GM12878 (cell line): ENCODE measurements around the gene ANK3. TPM values are rescaled to one million over a fixed set of nuclear protein-coding genes. Genes with fewer than 3 reads are reported as not detected.
A peak's percentile ranks its signal among the peaks of the same experiment; 100 is the strongest.

Source experiments
- ATAC-seq: fragments of 200-7000 bp; cut with Tn5 transposase; 3 replicates; pipeline ENCODE4 v1.9.1; 2020; ENCODE audit warnings: mild to moderate bottlenecking, moderate library complexity
- BruUV-seq: library from RNA; stranded (reverse); fragments of 400-500 nt; replicated peaks from 2 replicates; lab custom pipeline; 2021; lab: Mats Ljungman, UMichigan
- CTCF ChIA-PET: fragments of 300-600 bp; sonication (Branson Sonifier 250); formaldehyde crosslinking; extraction: SDS; loops from one replicate; lab custom pipeline; 2021; ENCODE audit warnings: inconsistent platforms; lab: Yijun Ruan, JAX
- POLR2A ChIA-PET: fragments of 350-600 bp; formaldehyde crosslinking; extraction: SDS; loops from one replicate; lab custom pipeline; 2021; ENCODE audit warnings: inconsistent platforms; lab: Charles Lee
- RAD21 ChIA-PET: fragments of 300-600 bp; sonication (Branson Sonifier 250); formaldehyde crosslinking; loops from one replicate; lab custom pipeline; 2023; ENCODE audit warnings: antibody characterized with exemption; ENCODE audit not compliant: unreplicated experiment; lab: Charles Lee
- SMC1A ChIA-PET: fragments of 300-600 bp; sonication (Branson Sonifier 250); formaldehyde crosslinking; loops from one replicate; lab custom pipeline; 2023; ENCODE audit not compliant: unreplicated experiment, uncharacterized antibody; lab: Charles Lee
- DNase-seq: peaks from one replicate; pipeline ENCODE4 v3.0.0-alpha.2; 2011; ENCODE audit warnings: low read depth, low spot score
- FAIRE-seq: peaks from 3 replicates; lab custom pipeline; 2011; peaks lifted over from hg19 to GRCh38; lab: Jason Lieb, UNC
- H2AFZ ChIP-seq: 2 replicates; pipeline ENCODE4 v1.6.0; 2011; ENCODE audit warnings: low read depth, low read length, control low read depth; ENCODE audit not compliant: control insufficient read depth
- H3K27ac ChIP-seq: 2 replicates; pipeline ENCODE4 v1.5.1; 2011; ENCODE audit warnings: control low read depth; ENCODE audit not compliant: control insufficient read depth, insufficient read depth
- H3K27me3 ChIP-seq, 2 experiments: replicated peaks in 1 of 2; 2 replicates each; pipeline versions ENCODE4 v1.6.0 to v1.6.1; 2011; ENCODE audit warnings: low read length in 1 of 2; ENCODE audit not compliant: control insufficient read depth in 2 of 2, insufficient read depth in 2 of 2
- H3K36me3 ChIP-seq, 2 experiments: 2 replicates each; pipeline ENCODE4 v1.5.1; 2011; ENCODE audit warnings: low read length in 1 of 2; ENCODE audit not compliant: control insufficient read depth in 2 of 2, insufficient read depth in 2 of 2
- H3K4me1 ChIP-seq: 2 replicates; pipeline ENCODE4 v1.6.1; 2011; ENCODE audit warnings: mild to moderate bottlenecking, low read length, moderate library complexity, mixed read lengths; ENCODE audit not compliant: control insufficient read depth, insufficient read depth
- H3K4me2 ChIP-seq: 2 replicates; pipeline ENCODE4 v1.6.0; 2011; ENCODE audit warnings: control low read depth; ENCODE audit not compliant: control insufficient read depth, insufficient read depth
- H3K4me3 ChIP-seq: fragments of 200-600 bp; sonication (generic); 2 replicates; pipeline ENCODE4 v1.5.1; 2016
- H3K79me2 ChIP-seq: 2 replicates; pipeline ENCODE4 v1.6.0; 2011; ENCODE audit warnings: low read length; ENCODE audit not compliant: control insufficient read depth, insufficient read depth
- H3K9ac ChIP-seq: 2 replicates; pipeline ENCODE4 v1.8.0; 2011; ENCODE audit warnings: low read length, control low read depth, mixed read lengths; ENCODE audit not compliant: control insufficient read depth, insufficient read depth
- H3K9me3 ChIP-seq: replicated peaks from 3 replicates; pipeline ENCODE4 v1.5.1; 2011; ENCODE audit warnings: mild to moderate bottlenecking, low read length; ENCODE audit not compliant: control insufficient read depth, insufficient read depth
- H4K20me1 ChIP-seq: 2 replicates; pipeline ENCODE4 v1.6.0; 2011; ENCODE audit not compliant: control insufficient read depth, insufficient read depth
- ATF7 ChIP-seq: fragments of 450-650 bp; IDR thresholded peaks from 2 replicates; pipeline ENCODE4 v1.6.1; 2016; ENCODE audit warnings: low read depth, mild to moderate bottlenecking
- CBX5 ChIP-seq: sonication (generic); IDR thresholded peaks from 2 replicates; pipeline ENCODE4 v1.6.1; 2016; ENCODE audit warnings: low read depth, moderate library complexity, mild to moderate bottlenecking, inconsistent platforms
- HSF1 ChIP-seq: fragments of 150-350 bp; IDR thresholded peaks from 2 replicates; pipeline ENCODE4 v1.6.1; 2014; ENCODE audit warnings: mild to moderate bottlenecking, low read depth, low read length
- IKZF1 ChIP-seq: fragments of 450-650 bp; conservative IDR thresholded peaks from 2 replicates; pipeline ENCODE4 v1.6.1; 2017; ENCODE audit warnings: antibody characterized with exemption, mild to moderate bottlenecking
- IKZF2 ChIP-seq, 2 experiments: fragments of 450-650 bp; IDR thresholded peaks; 2 replicates each; pipeline ENCODE4 v1.6.1; 2017; ENCODE audit warnings: mild to moderate bottlenecking in 2 of 2, moderate library complexity in 2 of 2
- IRF4 ChIP-seq: IDR thresholded peaks from 2 replicates; pipeline ENCODE4 v1.6.1; 2011; ENCODE audit warnings: low read depth, low read length
- MTA2 ChIP-seq: fragments of 450-650 bp; IDR thresholded peaks from 2 replicates; pipeline ENCODE4 v1.6.1; 2016; ENCODE audit warnings: low read depth, mild to moderate bottlenecking, moderate library complexity
- PKNOX1 ChIP-seq: fragments of 450-650 bp; IDR thresholded peaks from 2 replicates; pipeline ENCODE4 v1.6.1; 2016; ENCODE audit warnings: mild to moderate bottlenecking
- RCOR1 ChIP-seq: conservative IDR thresholded peaks from 2 replicates; pipeline ENCODE4 v1.6.1; 2012; ENCODE audit warnings: low read depth, low read length, improper control_type of control experiment
- SPI1 ChIP-seq: IDR thresholded peaks from 2 replicates; pipeline ENCODE4 v1.6.1; 2011; ENCODE audit warnings: low read depth, mild to moderate bottlenecking, low read length, moderate library complexity, borderline replicate concordance; ENCODE audit not compliant: insufficient read depth
- SUPT20H ChIP-seq: IDR thresholded peaks from 2 replicates; pipeline ENCODE4 v1.6.1; 2011; ENCODE audit warnings: low read depth, mild to moderate bottlenecking, low read length, moderate library complexity, borderline replicate concordance; ENCODE audit not compliant: control insufficient read depth
- TCF12 ChIP-seq: IDR thresholded peaks from 2 replicates; pipeline ENCODE4 v1.6.1; 2011; ENCODE audit warnings: low read depth, mild to moderate bottlenecking, low read length
- WGBS: methylation state at CpG from one replicate; pipeline ENCODE4 v1.1.6; 2016; ENCODE audit warnings: low lambda C conversion rate; ENCODE audit not compliant: insufficient replicate concordance, insufficient coverage; ENCODE audit errors: missing lambda C conversion rate; 5-methylcytosine and 5-hydroxymethylcytosine counted together
- in situ Hi-C: fragments of 300-500 bp; cut with MboI; formaldehyde crosslinking; loops from 9 replicates; pipeline ENCODE4 v1.14.3; 2018; ENCODE audit warnings: mixed read lengths
- intact Hi-C: fragments of 100-400 bp; cut with micrococcal nuclease; formaldehyde crosslinking; loops from one replicate; pipeline ENCODE4 v1.14.2; 2022; ENCODE audit not compliant: unreplicated experiment
- polyA plus RNA-seq, 11 experiments: library from polyadenylated mRNA; depleted of rRNA in 4 of 11; unstranded in 6 of 11; stranded (reverse) in 5 of 11; fragments of >200 nt; fragmentation: Nextera tagmentation in 4 of 11; fragmentation: Illumina TruSeq in 1 of 11; extraction: Ambion mirVana in 4 of 11; extraction: Trizol in 1 of 11; gene quantifications; 1 replicate in 1 of 11; 2 replicates in 10 of 11; pipeline versions ENCODE4 v1.2.1 to v1.2.3, GENCODE V29; 2011 to 2016; ENCODE audit warnings: inconsistent platforms in 2 of 11, missing spikeins in 2 of 11, low read depth in 1 of 11
- total RNA-seq, 4 experiments: library from RNA; depleted of rRNA in 3 of 4; stranded (reverse); fragments of >200 nt in 3 of 4; fragmentation: Illumina TruSeq in 1 of 4; extraction: Trizol in 1 of 4; gene quantifications; 2 replicates each; pipeline versions ENCODE4 v1.2.1 to v1.2.3, GENCODE V29; 2013 to 2021

ANK3 gene
- total and polyA plus RNA-seq, 10 of the 15 experiments (the other 5 are each of a cell fraction or from before 2014, with no cell fraction given): 0.06 to 0.82 (median 0.20) TPM; not detected in 2

DNA sequence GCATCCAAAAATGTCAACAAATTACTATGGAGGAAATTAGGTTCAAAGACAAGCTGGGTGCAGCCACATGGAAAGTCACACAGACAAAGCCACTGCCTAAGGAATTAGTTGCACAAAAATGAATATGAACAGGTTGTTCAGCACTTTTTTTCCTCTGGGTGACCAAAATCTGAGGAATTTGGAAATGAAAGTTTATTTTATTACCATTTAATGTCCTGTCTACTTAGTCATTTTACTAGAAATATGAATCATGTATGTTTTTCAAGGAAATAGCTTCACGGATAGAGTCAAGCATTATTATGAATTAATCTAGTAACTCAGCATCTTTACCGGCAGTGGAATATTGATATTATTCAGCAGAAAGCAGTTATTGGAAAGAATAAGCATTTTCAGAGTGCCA, 106.3 kb downstream of the ANK3 start (continued):
- TF ChIP-seq PKNOX1 (no peak), IRF4 (no peak), TCF12 (no peak), SUPT20H (no peak), HSF1 (no peak), CBX5 (no peak), SPI1 (no peak)

DNA sequence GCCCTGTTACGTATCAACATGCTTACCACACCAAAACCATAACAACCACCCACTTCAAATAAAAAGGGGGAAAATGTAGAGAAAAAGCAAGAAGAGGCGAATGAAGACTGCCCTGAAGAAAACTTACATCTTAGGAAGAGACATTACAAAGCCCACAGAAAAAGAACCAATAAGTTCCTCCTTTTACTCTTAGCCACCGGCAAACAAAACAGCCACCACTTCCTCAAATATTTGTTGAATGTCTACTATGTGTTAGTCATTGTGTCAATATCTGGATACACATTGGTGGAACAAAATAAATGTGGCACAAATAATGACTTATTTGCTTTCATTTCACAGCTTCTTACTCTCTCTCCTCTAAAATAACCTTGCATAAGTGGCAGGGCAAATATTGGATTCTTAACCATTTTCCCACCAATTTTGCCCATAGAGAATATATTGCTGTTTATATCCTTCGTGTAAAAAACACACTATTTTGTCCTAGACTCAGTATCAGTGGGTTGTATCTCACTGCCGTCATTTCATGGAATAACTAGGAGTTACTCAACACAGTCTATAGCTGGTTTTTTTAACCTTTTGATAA, 106.8 kb downstream of the ANK3 start:
- Histone ChIP-seq H3K36me3 (no peaks in the 10 kb centered on the region), H3K4me2 (no peak overlapping the region), H3K9ac (no peak overlapping the region), H3K4me1 (no peaks in the 10 kb centered on the region), H3K4me3 (no peak overlapping the region), H2AFZ (no peak overlapping the region), H4K20me1 (no peaks in the 10 kb centered on the region), H3K9me3 (no peaks in the 10 kb centered on the region), H3K27ac (no peak overlapping the region), H3K79me2 (no peaks in the 10 kb centered on the region), H3K27me3 (no peaks in the 10 kb centered on the region; a peak in 1 of 4 replicates)
- intact Hi-C loops: no loop called here
- FAIRE-seq (peak; percentile 35), ATAC-seq (peak; percentile 88), DNase-seq (no peak)
- ChIA-PET RAD21 (no interaction called here), SMC1A (interaction anchor here (1.0 kb wide), 1 partner anchor 11 kb away, joined by 3 read pairs; no protein-coding TSS in a partner anchor), POLR2A (no interaction called here), CTCF (interaction anchor here (0.9 kb wide), 1 partner anchor 45 kb away, joined by 4 read pairs; no protein-coding TSS in a partner anchor)
- WGBS: 33% methylated on average over 5 of the region's 5 CpGs
- no TSS peak for BruUV-seq
- in situ Hi-C loops: no loop called here
- TF ChIP-seq IKZF1 (peak; percentile 29; the same call in 1 of the 2 replicates), ATF7 (peak; percentile 34; the same call in 1 of the 2 replicates), IKZF2 (IDR thresholded peaks at IDR 0.05) (peak; percentile 21 to 30; a peak in 2 of 4 replicates), MTA2 (peak; percentile 44; the same call in 1 of the 2 replicates), SPI1 (peak; percentile 83), RCOR1 (no peak)
